Stimulated activated CD4-positive, alpha-beta T cell treated with anti-CD3 and anti-CD28 coated beads, TNF-alpha, amount 100 ng/mL, for 1 hour (primary cell): ENCODE measurements around the gene GNB4.

Experiments
- DNase-seq, 3 donors: peaks; one replicate each; pipeline ENCODE4 v3.0.0-alpha.2; 2020; ENCODE audit warnings: low read depth in 3 of 3, low spot score in 1 of 3

GNB4 gene

DNA sequence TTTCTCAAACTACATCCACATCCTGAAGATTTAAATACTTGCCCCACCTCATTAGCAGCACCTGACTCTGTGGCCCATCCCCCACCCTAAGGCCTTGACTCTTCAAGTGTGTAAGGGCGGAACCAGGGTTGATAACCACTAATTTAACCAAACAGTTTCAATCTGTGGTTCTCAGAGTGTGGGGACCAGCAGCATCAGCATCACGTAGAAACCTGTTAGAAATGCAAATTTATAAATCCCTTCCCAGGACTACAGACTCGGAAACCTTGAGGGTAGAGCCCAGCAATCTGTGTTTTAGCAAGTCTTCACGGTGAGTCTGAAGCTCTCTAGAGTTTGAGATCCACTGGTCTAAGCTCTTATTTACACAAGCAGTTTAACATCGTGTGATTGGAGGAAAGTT lies 12.4 kb downstream of the GNB4 start:
- no peak for DNase-seq

DNA sequence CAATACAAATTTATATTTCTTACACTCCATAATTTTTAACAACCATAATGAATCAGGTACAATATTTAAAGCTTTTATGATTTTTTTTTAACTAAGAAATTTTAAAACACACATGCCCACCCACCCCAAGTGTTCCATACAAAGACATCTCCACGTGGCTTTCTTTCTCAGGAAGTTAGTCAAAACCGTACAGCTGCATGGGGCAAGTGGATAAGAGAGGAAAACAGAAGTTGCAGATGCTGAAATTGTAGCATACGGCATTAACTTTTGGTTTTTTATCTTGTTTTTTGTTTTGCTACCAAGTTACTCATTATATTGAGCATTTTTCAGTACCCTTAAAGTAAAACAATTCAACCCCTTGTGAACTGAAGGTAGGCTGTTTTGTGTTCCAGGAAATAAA lies 14.8 kb downstream of the GNB4 start:
- DNase-seq, result no peak

DNA sequence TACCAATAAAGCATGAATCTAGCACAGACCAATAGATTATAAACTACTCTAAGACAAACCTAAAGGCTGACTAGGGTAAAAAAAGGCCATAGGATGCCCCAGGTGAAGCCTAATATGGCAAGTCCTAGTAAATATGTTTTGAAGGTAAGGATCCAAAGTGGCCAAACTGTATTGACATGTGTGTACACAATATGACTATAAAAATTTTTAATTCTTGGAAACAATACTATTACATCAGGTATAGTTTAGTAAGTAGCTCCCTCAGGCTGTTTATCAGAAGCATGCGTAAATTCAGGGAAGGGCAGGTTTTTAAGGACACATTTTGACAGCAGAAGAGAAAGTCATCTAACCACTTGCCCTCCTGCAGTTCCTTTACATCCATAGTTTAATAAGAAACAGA lies 18.8 kb downstream of the GNB4 start:
- DNase-seq, result no peak

DNA sequence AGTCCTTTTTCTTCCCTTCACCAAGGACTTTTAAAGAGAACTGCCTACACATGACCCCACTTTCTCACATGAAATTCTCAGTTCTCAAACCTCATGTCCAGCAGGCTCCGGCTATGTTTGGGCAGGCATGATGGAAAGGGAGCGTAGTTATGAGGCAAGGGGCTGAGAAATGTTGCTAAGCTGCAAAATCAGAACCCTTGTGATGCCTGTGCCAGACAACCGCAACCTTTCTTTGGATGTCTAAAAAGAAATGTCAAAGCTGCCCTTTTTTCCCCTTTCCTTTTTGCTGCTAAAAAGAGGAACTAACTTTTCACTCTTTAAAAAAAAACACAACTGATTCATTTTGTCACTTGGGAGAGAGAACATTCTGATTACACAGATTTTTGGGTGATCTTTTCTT lies 19.2 kb downstream of the GNB4 start:
- DNase-seq, result no peak

DNA sequence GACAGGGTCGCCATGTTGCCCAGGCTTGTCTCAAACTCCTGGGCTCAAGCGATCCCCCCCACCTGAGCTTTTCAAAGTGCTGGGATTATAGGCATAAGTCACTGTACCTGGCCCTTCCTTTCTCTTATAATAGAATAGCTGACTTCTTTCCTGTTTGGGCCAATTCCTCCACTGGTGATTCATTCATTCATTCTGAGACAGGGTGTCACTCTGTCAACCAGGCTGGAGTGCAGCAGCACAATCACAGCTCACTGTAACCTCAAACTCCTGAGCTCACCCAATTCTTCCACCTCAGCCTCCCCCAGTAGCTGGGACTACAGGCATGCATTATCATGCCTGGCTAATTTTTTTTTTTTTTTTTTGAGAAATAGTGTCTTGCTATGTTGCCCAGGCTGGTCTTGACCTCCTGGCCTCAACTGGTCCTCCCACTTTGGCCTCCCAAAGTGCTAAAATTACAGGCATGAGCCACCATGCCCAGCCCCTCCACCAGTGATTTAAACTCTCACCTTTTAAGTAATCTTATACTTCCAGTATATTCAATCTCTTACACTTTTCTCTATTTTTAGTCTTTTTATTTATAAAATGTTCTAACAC lies 20.9 kb downstream of the GNB4 start:
- DNase-seq, result no peak

DNA sequence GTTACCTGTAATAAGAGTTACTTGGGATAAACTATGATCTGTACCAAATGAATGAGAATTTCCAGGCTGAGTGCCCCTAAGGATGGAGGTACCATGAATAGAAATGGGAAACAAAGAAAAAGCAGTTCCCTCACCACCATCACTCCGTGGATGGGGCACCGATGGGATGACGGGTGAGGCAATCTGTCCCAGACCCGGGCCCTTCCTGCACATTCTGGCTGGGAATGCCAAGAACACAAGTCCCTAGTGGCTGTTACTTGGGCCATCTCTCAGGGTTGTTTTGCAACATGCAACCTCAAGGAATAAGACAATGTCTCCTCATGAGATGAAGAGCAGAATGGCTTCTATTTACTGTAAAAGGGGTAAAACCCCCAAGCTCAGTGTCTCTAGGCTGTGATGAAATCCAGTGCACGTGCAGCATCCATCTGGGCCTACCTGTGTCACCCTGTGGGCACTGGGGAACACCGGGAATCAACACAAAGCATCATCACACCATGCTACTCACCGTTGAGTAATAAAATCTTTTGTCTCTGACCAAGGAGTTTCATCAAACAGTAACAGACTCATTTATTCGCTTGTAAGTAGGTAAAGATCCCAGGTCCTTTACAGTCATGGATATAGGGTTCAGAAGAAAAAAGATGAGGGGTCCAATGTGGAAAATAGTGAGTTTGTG lies 22.3 kb downstream of the GNB4 start:
- DNase-seq, result no peak

DNA sequence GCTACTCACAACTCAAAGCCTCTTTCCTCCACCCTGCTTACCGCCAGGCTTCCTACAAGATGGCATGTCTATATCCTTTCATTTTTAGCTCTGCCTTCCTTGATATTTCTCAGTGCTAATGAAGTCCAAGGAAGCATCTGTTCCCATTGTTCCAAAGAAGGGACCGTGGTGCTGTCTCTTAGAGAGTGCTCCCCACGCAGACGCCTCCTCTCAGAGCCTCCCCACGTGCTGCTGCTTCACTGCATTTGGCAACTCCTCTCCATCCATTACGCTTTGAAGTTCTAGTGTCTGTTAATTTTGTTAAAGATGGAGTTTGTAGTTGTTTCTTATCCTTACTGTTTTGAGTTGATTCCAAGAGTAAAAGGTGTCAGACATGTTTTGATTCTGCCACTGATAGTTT lies 26.2 kb downstream of the GNB4 start:
- DNase-seq, result no peak

DNA sequence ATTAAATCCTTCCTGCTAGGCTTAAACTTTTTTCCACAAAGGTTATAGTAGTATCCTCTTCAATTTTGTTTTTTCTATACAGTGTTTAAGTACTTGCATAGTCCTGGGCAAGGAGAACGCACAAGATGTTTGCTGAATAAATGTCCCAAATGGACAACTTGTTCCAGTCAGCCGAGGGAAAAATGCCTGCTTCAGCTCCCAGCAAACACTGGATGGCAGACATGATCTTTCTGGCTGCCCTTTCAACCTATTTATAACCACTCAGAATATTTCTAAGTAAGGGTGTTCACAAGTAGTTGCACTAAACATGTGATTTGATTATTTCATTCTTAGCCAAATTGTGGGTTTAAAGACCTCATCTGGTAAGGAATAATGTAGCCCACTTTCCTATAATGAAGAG lies 29.8 kb downstream of the GNB4 start:
- no peak for DNase-seq

DNA sequence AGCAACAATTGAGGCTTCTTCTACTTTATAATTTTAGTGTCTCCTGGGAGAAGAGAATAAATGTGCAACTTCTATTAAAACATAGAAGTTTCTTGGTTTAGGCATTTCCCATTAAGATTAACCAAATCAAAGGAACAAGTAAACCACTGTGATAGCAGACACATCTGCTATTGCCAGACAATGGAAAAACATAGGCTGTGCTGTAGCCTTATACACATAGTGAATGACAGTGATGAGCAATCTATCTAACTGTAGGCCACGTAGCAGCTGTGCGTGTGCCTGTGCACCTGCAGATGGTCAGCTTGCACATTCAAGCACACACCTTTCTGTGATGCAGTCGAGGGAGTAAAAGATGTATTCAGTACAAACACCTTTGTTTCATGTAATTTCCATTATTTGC lies 32.7 kb downstream of the GNB4 start:
- DNase-seq, result no peak

DNA sequence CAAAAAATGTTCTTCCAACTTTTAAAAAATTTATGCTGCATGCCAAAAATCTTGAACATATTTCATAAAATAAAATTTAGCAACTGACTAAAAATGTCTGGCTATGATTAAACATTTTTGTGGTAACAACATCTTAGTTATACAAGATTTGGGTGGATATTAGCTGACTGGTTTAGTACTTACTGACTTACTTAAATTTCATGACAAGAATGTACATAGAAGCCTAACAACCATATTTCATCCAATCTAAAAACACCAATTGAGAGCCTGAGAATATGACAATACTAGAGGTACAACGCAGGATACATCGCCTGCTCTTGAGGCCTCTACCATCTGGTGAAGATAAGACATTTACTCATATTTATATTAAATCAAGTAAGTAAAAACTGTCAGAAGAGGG lies 34.6 kb downstream of the GNB4 start:
- no peak for DNase-seq

DNA sequence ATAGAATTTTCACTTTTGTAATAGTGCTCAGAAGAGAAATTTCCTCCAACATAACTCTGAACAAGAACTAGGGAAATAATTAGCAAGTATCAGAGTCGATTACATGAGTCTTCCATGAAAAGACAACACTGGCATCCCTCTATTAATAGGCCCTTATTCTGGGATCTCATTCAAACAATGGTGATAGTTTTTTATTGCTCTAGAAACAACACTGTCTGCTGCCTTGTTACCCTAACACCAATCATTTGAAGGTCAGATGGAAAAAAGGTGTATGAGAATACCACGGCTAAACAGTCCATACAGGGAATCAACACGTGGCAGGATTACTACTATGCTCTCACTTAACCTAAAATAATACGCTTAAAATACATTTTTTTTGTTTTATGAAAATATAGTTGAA lies 35.9 kb downstream of the GNB4 start:
- no peak for DNase-seq

DNA sequence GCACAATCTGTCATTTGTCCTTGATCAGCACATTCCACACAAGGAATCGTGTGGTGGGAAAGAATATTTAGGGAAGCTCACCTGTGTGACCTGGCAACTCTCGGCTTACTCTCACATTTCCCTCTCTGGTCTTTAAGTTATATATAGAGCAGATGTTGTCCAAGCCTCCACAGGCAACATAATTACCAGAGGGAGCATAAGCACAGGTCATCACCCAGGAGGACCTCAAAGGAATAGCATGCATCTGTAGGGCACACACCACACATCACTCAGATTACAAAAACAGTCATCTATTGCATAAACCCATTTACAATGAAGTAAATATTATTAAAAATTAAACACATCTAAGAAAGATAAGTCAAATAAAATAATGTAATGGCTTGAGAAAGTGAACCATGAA lies 36.5 kb downstream of the GNB4 start:
- DNase-seq, result no peak

DNA sequence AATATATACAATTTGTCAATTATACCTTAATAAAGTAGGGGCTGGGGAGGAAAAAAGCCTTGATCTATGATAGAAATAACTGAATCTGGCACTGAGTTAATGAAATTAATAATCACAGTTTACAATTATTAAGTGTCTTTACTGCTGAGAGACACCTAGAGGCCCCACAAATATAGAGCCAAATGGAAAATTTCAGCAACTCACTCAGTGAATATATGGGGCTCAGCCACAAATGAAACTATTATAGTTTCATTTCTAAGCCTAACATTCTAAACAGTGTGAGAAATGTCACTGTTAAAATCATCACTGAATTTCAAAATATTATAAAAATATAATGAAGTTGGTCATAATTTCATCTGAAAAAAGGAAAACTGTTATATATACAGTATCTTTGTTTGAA lies 40.3 kb downstream of the GNB4 start:
- no peak for DNase-seq

DNA sequence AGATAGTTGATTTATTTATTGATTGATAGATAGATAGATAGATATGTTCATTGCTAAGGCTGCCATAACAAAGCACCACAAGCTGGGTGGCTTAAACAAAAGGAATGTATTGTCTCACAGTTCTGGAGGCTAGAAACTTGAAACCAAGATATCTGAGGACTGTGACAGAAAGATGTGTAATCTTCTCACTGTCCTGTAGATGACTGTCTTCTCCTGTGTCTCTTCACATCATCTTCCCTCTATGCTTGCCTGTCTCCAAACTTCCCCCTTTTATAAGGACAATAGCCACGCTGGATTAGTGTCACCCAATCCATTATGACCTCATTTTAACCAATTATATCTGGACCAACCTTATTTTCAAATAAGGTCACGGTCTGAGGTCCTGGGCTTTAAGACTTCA lies 40.9 kb downstream of the GNB4 start:
- no peak for DNase-seq

DNA sequence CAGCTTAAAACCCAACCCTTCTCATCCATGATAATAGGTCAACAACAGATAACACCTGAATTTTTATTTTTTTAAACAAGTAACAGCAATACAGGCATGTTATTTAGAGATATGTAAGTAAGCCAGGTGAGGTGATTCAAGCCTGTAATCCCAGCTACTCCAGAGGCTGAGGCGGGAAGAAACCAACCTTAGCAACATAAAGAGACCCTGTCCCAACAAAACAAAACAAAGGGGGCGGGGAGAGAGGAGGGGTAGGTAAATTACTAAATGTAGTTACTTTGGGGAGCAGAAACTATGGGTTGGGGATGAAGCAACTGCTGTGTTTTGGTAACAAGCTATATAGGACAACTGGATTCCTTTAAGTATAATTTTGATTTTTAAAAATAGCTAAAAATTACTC lies 47.0 kb downstream of the GNB4 start:
- no peak for DNase-seq

DNA sequence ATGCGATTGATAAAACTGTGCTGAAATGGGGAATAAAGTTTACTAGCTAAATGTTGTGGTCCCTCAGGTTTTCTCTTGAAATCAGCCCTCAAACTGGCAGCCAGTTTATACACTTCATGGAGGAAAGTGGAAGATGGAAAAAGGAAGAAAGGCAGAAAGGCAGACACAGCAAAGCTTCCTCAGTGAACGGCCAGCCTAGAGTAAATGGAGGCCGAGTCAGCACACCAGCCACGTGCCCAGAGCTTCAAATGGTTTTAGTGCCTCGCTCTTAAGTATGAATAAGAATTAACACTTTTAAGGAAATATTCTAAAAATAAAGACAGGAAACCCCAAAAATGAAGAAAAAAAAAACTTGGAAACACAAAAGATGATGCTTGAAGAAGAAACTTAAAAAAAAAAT lies 48.3 kb downstream of the GNB4 start:
- no peak for DNase-seq

DNA sequence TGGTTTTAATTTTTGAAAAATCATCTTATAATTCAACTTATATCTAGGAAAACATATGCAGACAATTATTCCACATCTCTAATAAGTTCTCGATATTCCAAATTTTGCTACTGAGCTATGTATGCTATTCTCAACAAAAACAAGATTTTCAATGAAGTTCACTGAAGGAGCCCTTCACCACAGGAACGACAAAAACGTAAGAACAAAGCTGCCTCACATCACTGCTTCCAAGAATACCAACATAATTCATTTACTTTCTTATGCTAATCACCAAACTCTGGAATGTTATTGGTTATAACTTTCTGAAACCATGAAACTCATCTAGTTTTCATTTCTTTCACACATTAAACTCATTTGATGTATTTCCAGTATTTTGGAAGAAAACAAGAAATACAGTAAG lies 49.7 kb downstream of the GNB4 start:
- no peak for DNase-seq

DNA sequence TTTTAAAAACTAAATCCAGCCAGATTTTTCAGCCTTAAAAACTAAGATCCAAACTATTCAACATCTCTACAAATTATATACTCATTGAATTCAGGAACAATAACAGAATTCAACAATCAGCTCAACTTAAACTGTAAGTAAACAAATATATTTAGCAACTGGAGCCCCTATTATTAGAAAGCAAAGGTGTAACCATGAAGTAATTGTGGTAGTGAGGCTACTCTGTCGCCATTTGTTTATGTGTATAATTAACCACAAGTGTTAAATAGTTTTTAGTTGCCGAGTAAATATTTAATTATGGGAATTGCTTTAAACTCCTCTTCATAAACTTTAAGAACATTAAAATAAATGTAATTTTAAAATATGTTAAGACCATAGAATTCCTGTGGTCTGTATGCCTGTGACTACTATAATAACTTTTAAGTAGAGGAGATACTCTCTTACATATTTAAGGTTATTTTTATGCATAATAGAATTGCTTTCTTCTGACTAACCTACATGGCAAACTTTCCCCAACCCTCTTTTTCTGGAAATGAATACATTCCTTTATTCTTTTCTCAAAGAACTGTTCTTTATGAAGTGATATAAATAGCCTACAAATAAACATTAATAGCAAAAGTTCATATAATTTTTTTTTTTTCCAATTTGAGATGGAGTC lies 52.6 kb downstream of the GNB4 start:
- DNase-seq, result no peak

DNA sequence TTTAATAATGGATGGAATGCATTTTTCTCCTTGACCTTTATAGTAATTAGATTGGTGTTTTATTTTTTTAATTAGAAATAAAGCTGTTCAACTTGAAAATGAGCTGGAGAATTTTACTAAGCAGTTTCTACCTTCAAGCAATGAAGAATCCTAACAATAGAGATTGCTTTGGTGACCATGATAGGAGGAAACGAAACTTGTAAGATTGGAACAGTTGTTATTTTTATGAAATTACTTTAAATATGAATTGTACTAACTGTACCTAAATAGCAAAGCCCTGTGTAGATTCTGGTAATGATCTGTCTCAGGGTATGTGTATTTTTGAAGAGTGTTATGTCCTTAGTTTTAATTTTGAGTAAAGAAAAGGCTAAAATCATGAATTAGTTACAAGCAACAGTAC lies 59.4 kb downstream of the GNB4 start:
- no peak for DNase-seq

DNA sequence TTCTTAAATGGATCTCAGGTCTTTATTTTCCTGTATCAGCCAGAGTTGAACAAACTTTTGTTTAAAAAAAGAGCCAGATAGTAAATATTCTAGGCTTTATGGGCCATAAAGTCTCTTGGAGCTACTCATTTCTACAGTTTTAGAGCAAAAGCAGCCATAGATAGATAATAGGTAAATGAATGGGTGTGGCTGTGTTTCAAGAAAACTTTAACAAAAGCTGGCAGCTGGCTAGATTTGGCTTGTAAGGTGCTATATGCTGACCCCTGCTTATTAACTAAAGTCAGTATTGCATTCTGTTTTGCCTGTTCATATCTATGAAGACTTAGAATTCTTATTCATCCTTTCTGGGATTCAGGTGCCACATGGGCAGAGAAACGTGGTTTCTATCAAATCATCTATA lies 74.8 kb downstream of the GNB4 start:
- DNase-seq, result no peak

DNA sequence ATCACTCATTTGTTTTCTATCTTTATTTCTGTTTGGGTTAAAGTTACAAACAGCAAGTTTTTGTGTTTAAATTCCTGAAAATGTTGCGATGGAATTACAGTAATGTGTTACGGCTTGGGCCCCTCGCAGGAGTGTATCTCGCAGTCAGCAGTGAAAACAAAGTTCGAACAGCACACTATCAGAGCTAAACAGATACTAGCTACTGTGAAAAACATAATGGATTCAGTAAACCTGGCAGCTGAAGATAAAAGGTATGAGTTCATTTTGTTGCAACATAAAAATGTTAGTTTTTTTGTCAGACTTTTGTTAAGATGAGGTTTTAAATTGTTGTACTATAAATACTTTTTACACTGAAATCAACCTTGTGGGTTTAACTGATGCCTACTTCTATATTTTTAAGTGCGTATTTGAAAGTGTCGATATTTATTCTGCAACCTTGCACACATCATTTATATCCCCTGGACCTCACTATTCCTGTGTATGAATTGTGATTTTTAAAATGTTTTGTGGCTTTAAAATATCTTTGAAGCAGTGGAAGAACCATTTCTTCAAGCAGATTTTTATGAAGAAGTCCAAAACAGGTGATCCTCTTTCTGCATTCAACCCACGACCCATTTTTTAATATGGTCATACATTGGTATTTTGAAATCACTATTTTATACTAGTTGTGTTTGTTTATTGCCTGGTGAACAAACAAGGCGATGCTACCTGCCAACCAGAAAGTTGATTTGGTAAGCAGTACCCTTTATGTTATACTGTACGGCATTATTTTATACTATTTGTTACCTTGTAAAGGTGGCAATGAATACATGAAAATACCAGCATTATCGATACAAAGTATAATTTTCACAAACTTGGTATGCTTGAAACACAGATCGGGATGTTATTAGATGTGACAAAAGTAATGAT lies 75.9 kb downstream of the GNB4 start:
- DNase-seq, result no peak

DNA sequence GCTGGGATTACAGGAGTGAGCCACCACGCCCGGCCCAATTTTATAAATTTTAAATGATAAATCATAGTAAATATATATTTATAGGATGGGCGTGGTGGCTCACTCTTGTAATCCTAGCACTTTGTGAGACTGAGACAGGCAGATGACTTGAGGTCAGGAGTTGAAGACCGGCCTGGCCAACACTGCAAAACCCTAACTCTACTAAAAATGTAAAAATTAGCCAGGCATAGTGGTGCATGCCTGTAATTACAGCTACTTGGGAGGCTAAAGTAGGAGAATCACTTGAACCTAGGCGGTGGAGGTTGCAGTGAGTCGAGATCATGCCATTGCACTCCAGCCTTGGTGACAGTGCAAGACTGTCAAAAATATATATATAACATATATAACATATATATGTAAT lies 77.3 kb downstream of the GNB4 start:
- no peak for DNase-seq
